ENCODE measurements around the gene ZBTB18.

Gene ZBTB18

DNA sequence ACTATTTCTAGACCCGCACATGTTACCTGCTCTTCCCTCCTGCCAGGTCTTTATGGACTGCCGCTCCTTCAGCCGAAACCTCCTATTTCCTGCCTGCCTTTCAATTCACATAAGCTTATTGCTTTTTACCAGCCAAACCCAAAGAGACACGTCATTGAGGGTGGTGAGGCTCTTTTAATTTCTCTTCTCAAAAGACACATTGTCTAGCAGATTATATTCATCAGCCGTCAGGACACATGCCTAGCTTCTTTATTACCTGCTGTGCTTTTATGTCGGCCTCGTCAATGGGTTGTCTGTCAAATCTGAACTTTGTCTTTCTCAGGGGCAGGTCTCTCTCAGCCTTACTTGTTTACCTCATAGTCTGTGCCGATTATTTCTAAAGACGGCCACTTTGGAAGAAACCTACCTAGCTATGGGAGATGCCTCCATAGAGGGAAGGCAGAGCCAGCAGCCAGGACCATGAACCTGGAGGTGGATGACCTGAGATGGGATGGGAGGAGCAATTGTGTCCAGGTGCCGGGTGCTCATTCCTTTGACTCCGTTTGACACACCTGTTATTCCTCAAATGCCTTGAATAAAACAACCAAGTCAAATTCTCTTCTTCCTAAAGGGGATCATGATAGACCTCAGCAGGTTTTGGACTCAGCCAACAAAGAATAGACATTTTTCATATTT is 42.0 kb downstream of the ZBTB18 start:
- DNase-seq (ENCODE audit: insufficient read length, low spot score) (no peak), FAIRE-seq (no peak)
- TF ChIP-seq PAX5 (IDR thresholded peaks at IDR 0.05; ENCODE audit: insufficient read depth, low read length, severe bottlenecking) (no peak), SPI1 (IDR thresholded peaks at IDR 0.05; ENCODE audit: low read depth, low read length) (no peak), POU2F2 (IDR thresholded peaks at IDR 0.05; ENCODE audit: low read depth, low read length) (no peak), POLR2AphosphoS5 (IDR thresholded peaks at IDR 0.05; ENCODE audit: low read depth, low read length) (no peak)

DNA sequence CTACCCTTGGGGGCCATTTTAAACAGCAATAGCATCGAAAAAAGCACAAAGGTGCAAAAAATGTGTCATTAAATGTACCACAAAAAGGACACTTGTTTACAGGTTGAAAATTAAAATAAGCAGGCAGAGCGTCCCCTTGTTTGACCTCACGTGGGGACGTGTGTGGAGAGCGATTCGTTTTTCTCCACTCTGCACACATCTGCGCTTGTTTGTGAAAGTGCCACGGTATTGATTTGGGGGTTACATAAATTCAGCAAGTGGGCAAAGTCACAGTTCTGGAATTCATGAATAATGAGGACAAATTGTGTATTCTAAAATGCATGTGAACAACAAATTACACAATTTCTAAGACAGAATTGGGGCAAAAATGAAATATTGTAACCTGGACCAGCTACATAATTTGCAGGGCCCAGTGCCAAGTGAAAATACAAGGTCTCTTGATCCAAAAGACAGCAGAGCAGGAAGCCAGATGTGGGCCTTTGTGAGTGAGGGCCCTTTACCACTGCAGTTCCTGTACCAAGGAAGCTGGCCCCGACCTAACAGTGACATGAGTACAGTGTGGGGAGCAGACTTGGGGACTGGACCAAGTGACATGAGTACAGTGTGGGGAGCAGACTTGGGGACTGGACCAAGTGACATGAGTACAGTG is 43.9 kb downstream of the ZBTB18 start:
- TF ChIP-seq POLR2A (IDR thresholded peaks at IDR 0.05; ENCODE audit: low read depth, low read length) (no peak), PAX5 (IDR thresholded peaks at IDR 0.05; ENCODE audit: insufficient read depth, low read length, severe bottlenecking) (no peak), SPI1 (IDR thresholded peaks at IDR 0.05; ENCODE audit: low read depth, low read length) (no peak), TAF1 (IDR thresholded peaks at IDR 0.05; ENCODE audit: low read depth, low read length) (no peak), POU2F2 (IDR thresholded peaks at IDR 0.05; ENCODE audit: low read depth, low read length) (no peak), POLR2AphosphoS5 (IDR thresholded peaks at IDR 0.05; ENCODE audit: low read depth, low read length) (no peak)
- FAIRE-seq (no peak), DNase-seq (ENCODE audit: insufficient read length, low spot score) (no peak)

DNA sequence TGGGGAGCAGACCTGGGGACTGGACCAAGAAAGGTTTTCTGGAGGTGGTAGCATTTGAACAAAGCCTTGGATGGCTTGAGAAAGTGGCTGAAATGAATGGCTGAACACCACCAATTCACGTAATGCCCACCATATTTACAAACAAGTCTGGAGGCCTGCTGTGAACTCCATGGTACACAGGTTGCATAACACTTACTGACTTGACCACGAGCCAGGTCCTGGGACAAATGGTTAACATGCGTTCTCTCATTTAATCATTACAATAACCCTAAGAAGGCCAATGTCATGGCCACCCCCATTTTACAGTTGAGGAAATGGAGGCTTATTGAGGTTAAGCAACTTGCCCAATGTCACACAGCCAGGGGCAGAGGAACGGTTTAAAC is 44.4 kb downstream of the ZBTB18 start:
- FAIRE-seq, result no peak
- TF ChIP-seq POLR2A (IDR thresholded peaks at IDR 0.05; ENCODE audit: low read depth, low read length), result no peak
- TF ChIP-seq TAF1 (IDR thresholded peaks at IDR 0.05; ENCODE audit: low read depth, low read length), result no peak
- no peak for TF ChIP-seq POLR2AphosphoS5 (IDR thresholded peaks at IDR 0.05; ENCODE audit: low read depth, low read length)
- no peak for TF ChIP-seq SPI1 (IDR thresholded peaks at IDR 0.05; ENCODE audit: low read depth, low read length)
- no peak for TF ChIP-seq POU2F2 (IDR thresholded peaks at IDR 0.05; ENCODE audit: low read depth, low read length)
- TF ChIP-seq PAX5 (IDR thresholded peaks at IDR 0.05; ENCODE audit: insufficient read depth, low read length, severe bottlenecking), result no peak
- DNase-seq (ENCODE audit: insufficient read length, low spot score), result no peak

DNA sequence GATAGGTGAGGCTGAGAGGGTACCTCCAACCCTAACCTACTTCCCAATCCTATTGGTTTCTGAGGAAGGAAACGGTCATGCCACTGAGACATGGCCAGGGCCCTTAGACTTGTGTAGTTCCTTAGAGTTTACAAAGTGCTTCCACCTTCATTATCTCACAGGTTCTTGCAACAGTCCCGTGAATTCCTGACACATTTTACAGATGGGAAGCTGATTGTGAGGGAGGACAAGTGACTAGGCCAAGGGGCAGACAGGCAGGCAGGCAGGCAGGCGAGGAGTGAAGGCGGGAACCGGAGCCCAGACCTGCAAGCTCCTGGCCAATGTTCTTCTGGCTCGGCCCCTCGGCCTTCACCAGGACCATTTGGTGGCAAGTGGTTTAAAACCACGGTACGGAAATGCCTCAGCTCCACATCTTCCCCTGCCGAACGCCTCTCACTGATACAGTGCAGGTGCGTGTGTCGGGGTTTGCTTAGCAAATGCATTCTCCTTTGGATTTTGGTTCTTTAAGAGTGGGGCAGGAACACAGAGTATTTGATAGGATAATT is 45.1 kb downstream of the ZBTB18 start:
- TF ChIP-seq POLR2AphosphoS5 (IDR thresholded peaks at IDR 0.05; ENCODE audit: low read depth, low read length) (no peak), TAF1 (IDR thresholded peaks at IDR 0.05; ENCODE audit: low read depth, low read length) (no peak), SPI1 (IDR thresholded peaks at IDR 0.05; ENCODE audit: low read depth, low read length) (no peak), PAX5 (IDR thresholded peaks at IDR 0.05; ENCODE audit: insufficient read depth, low read length, severe bottlenecking) (no peak), POU2F2 (IDR thresholded peaks at IDR 0.05; ENCODE audit: low read depth, low read length) (no peak), POLR2A (IDR thresholded peaks at IDR 0.05; ENCODE audit: low read depth, low read length) (no peak)
- no peak for DNase-seq (ENCODE audit: insufficient read length, low spot score)
- no peak for FAIRE-seq

GRCh38 chr1:244096691-244097090 is 45.6 kb downstream of the ZBTB18 start:
- TF ChIP-seq TAF1 (IDR thresholded peaks at IDR 0.05; ENCODE audit: low read depth, low read length) (no peak), POLR2AphosphoS5 (IDR thresholded peaks at IDR 0.05; ENCODE audit: low read depth, low read length) (no peak), PAX5 (IDR thresholded peaks at IDR 0.05; ENCODE audit: insufficient read depth, low read length, severe bottlenecking) (no peak), SPI1 (IDR thresholded peaks at IDR 0.05; ENCODE audit: low read depth, low read length) (no peak), POLR2A (IDR thresholded peaks at IDR 0.05; ENCODE audit: low read depth, low read length) (no peak), POU2F2 (IDR thresholded peaks at IDR 0.05; ENCODE audit: low read depth, low read length) (no peak)
- no peak for FAIRE-seq

GRCh38 chr1:244097523-244098405 is 46.7 kb downstream of the ZBTB18 start:
- no peak for FAIRE-seq
- no peak for TF ChIP-seq POLR2A (IDR thresholded peaks at IDR 0.05; ENCODE audit: low read depth, low read length)
- no peak for TF ChIP-seq PAX5 (IDR thresholded peaks at IDR 0.05; ENCODE audit: insufficient read depth, low read length, severe bottlenecking)
- no peak for TF ChIP-seq POU2F2 (IDR thresholded peaks at IDR 0.05; ENCODE audit: low read depth, low read length)
- DNase-seq (ENCODE audit: insufficient read length, low spot score), result no peak

More at GRCh38 chr1:244096691-244097090, 45.6 kb downstream of the ZBTB18 start:
- no peak for DNase-seq (ENCODE audit: insufficient read length, low spot score)

DNA sequence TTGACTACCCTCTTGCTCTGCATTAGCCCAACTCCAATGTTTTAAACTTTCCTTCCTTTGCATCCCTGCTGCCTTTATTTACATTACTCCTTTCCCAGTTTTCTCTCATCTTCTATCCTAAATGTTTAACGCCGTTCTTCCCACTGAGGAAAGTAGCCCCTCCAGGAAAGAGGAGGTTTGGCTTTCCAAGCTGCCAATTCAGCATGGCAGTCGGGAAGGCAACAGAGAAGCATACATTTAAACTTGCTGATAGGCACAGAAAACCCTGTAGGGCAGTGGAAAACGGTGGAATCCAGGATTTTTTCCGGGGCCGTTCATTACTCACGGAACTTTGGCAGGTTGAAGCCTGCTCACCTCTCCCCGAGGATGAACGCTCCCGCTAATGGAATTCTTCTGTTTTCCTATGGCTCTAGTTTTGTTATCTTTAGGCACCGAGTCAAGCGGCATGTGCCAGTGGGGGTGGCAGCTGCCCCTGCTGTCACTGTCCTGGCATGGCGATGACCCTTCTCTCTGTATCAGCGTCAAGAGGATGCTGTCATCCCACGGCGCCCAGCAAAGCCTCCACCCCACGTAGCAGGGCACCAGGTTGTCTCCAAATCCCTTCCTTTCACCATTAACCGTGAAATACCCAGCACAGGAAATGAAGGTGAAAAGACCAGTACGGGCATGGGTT is 48.3 kb downstream of the ZBTB18 start:
- TF ChIP-seq SPI1 (IDR thresholded peaks at IDR 0.05; ENCODE audit: low read depth, low read length) (no peak), POLR2A (IDR thresholded peaks at IDR 0.05; ENCODE audit: low read depth, low read length) (no peak), POU2F2 (IDR thresholded peaks at IDR 0.05; ENCODE audit: low read depth, low read length) (no peak), TAF1 (IDR thresholded peaks at IDR 0.05; ENCODE audit: low read depth, low read length) (no peak), PAX5 (IDR thresholded peaks at IDR 0.05; ENCODE audit: insufficient read depth, low read length, severe bottlenecking) (no peak)
- DNase-seq (ENCODE audit: insufficient read length, low spot score) (no peak), FAIRE-seq (no peak)

DNA sequence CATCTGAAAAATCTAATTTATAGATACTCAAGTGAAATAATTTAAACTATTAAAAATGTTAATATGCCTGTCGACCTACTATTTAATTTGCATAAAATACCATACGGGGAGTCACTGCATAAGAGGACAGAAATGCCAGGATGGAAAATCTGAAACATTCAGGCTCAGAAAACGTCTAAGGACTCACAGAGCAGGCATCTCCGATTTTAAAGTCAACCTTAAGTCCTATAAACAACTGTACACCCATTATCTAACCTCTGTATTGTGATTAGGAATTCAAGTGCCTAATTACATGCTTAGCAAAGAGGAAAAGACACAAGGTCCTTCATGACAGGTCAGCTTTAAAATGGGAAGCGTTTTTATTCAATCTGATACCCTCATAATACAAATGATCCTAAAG is 49.2 kb downstream of the ZBTB18 start:
- FAIRE-seq, result no peak
- DNase-seq (ENCODE audit: insufficient read length, low spot score), result no peak
- TF ChIP-seq PAX5 (IDR thresholded peaks at IDR 0.05; ENCODE audit: insufficient read depth, low read length, severe bottlenecking) (no peak), TAF1 (IDR thresholded peaks at IDR 0.05; ENCODE audit: low read depth, low read length) (no peak), POLR2A (IDR thresholded peaks at IDR 0.05; ENCODE audit: low read depth, low read length) (no peak), POLR2AphosphoS5 (IDR thresholded peaks at IDR 0.05; ENCODE audit: low read depth, low read length) (no peak), SPI1 (IDR thresholded peaks at IDR 0.05; ENCODE audit: low read depth, low read length) (no peak), POU2F2 (IDR thresholded peaks at IDR 0.05; ENCODE audit: low read depth, low read length) (no peak)

All from GM12891 (cell line).